HEK293T (cell line): ENCODE data around the gene LPGAT1.

Source experiments
- CTCF ChIA-PET: fragments of 350-600 bp; formaldehyde crosslinking; extraction: SDS; loops from one replicate; lab custom pipeline; 2021; ENCODE audit warnings: antibody characterized with exemption, inconsistent platforms; lab: Yijun Ruan, JAX
- POLR2A ChIA-PET: fragments of 350-600 bp; formaldehyde crosslinking; extraction: SDS; loops from one replicate; lab custom pipeline; 2020; ENCODE audit warnings: antibody characterized with exemption, inconsistent platforms; lab: Yijun Ruan, JAX
- DNase-seq: peaks from one replicate; pipeline ENCODE4 v3.0.0; 2012; ENCODE audit warnings: mixed read lengths; ENCODE audit errors: extremely low spot score
- ARNT ChIP-seq: fragments of 450-650 bp; IDR thresholded peaks from 2 replicates; pipeline ENCODE4 v1.6.1; 2017; ENCODE audit warnings: mild to moderate bottlenecking
- BHLHE40 ChIP-seq: fragments of 450-650 bp; IDR thresholded peaks from 2 replicates; pipeline ENCODE4 v1.6.1; 2016; ENCODE audit warnings: mild to moderate bottlenecking, moderate library complexity, borderline replicate concordance
- CTBP1 ChIP-seq: fragments of 450-650 bp; IDR thresholded peaks from 2 replicates; pipeline ENCODE4 v1.6.1; 2016; ENCODE audit warnings: borderline replicate concordance
- ELF4 ChIP-seq: fragments of 450-650 bp; IDR thresholded peaks from 2 replicates; pipeline ENCODE4 v1.6.1; 2017; ENCODE audit warnings: antibody characterized with exemption
- FOXA1 ChIP-seq: fragments of 450-650 bp; IDR thresholded peaks from 2 replicates; pipeline ENCODE4 v1.6.1; 2016; ENCODE audit warnings: mild to moderate bottlenecking
- FOXK2 ChIP-seq: fragments of 450-650 bp; IDR thresholded peaks from 2 replicates; pipeline ENCODE4 v1.6.1; 2016; ENCODE audit warnings: mild to moderate bottlenecking
- FOXM1 ChIP-seq: fragments of 450-650 bp; IDR thresholded peaks from 2 replicates; pipeline ENCODE4 v1.6.1; 2017; ENCODE audit warnings: mild to moderate bottlenecking, borderline replicate concordance
- HDGF ChIP-seq: fragments of 450-650 bp; IDR thresholded peaks from 2 replicates; pipeline ENCODE4 v1.6.1; 2017; ENCODE audit warnings: antibody characterized with exemption, borderline replicate concordance
- L3MBTL2 ChIP-seq: fragments of 450-650 bp; conservative IDR thresholded peaks from 2 replicates; pipeline ENCODE4 v1.6.1; 2016; ENCODE audit warnings: mild to moderate bottlenecking
- LEF1 ChIP-seq: fragments of 450-650 bp; IDR thresholded peaks from 2 replicates; pipeline ENCODE4 v1.6.1; 2017; ENCODE audit warnings: mild to moderate bottlenecking, borderline replicate concordance
- NFRKB ChIP-seq: fragments of 450-650 bp; IDR thresholded peaks from 2 replicates; pipeline ENCODE4 v1.6.1; 2016; ENCODE audit warnings: mild to moderate bottlenecking, moderate library complexity
- SP1 ChIP-seq: fragments of 450-650 bp; IDR thresholded peaks from 2 replicates; pipeline ENCODE4 v1.6.1; 2017
- SUZ12 ChIP-seq: fragments of 450-650 bp; IDR thresholded peaks from 2 replicates; pipeline ENCODE4 v1.6.1; 2016; ENCODE audit warnings: mild to moderate bottlenecking
- TARDBP ChIP-seq: fragments of 450-650 bp; IDR thresholded peaks from 2 replicates; pipeline ENCODE4 v1.6.1; 2016
- ZNF384 ChIP-seq: fragments of 450-650 bp; IDR thresholded peaks from 2 replicates; pipeline ENCODE4 v1.6.1; 2016
- TF ChIP-seq, protein P1 (sequence below): fragments of 450-650 bp; IDR thresholded peaks from 2 replicates; pipeline ENCODE4 v1.6.1; 2016

Gene LPGAT1

GRCh38 chr1:211764701-211765100 is 65.9 kb downstream of the LPGAT1 start:
- ChIA-PET CTCF (no interaction called here), POLR2A (no interaction called here)
- DNase-seq: no peak
- no peak for TF ChIP-seq ZNF384
- TF ChIP-seq ELF4: no peak
- no peak for TF ChIP-seq FOXK2
- TF ChIP-seq ARNT: no peak
- TF ChIP-seq SUZ12: no peak
- TF ChIP-seq, protein P1, sequence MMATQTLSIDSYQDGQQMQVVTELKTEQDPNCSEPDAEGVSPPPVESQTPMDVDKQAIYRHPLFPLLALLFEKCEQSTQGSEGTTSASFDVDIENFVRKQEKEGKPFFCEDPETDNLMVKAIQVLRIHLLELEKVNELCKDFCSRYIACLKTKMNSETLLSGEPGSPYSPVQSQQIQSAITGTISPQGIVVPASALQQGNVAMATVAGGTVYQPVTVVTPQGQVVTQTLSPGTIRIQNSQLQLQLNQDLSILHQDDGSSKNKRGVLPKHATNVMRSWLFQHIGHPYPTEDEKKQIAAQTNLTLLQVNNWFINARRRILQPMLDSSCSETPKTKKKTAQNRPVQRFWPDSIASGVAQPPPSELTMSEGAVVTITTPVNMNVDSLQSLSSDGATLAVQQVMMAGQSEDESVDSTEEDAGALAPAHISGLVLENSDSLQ: no peak
- no peak for TF ChIP-seq CTBP1
- no peak for TF ChIP-seq TARDBP

- DNase-seq: no peak
- ChIA-PET POLR2A (no interaction called here), CTCF (interaction anchor here (0.5 kb wide), 1 partner anchor 1105 kb away, joined by 3 read pairs; no protein-coding TSS in a partner anchor)
- TF ChIP-seq CTBP1 (no peak), LEF1 (no peak), FOXM1 (no peak), ZNF384 (no peak), ARNT (no peak), TARDBP (no peak), SP1 (no peak), FOXK2 (no peak), ELF4 (no peak)
Observed at GRCh38 chr1:211762206-211762605, 68.4 kb downstream of the LPGAT1 start.

DNA sequence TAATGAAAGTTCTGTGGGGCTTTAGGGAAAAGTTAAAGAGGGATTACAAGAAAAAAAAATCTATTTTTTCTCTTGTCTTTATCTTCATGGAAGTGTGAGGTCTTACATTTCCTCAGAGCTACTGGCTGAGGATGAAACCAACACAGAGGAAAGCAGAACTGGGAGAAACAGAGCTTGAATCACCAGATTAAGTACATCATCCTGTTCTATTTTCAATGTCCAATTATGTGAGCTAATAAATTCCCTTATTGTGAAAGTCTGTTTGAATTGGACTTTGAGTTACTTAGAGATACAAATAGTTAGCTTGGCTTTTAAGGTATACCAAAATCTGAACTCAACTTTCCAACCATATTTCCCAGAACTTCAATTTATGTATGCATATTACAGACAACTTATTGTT is 69.2 kb downstream of the LPGAT1 start:
- ChIA-PET CTCF (no interaction called here), POLR2A (no interaction called here)
- no peak for DNase-seq
- TF ChIP-seq SP1 (no peak), LEF1 (no peak), FOXK2 (no peak), HDGF (no peak), ELF4 (no peak), ZNF384 (no peak), BHLHE40 (no peak)

- no peak for DNase-seq
- ChIA-PET POLR2A (no interaction called here), CTCF (interaction anchor here (0.7 kb wide), 1 partner anchor 11 kb away, joined by 3 read pairs; no protein-coding TSS in a partner anchor)
- TF ChIP-seq L3MBTL2 (no peak), CTBP1 (no peak), NFRKB (no peak), SP1 (no peak), ZNF384 (no peak), FOXM1 (no peak), BHLHE40 (no peak), ARNT (no peak), FOXA1 (no peak), ELF4 (no peak), TARDBP (no peak)
- TF ChIP-seq, protein P1: no peak
Observed at GRCh38 chr1:211756471-211757020, 74.0 kb downstream of the LPGAT1 start.

- ChIA-PET POLR2A (no interaction called here), CTCF (interaction anchor here (0.5 to 0.6 kb wide), 2 partner anchors 48 to 876 kb away, joined by 3 to 4 read pairs; no protein-coding TSS in a partner anchor)
- DNase-seq: no peak
- no peak for TF ChIP-seq TARDBP
- TF ChIP-seq FOXM1: no peak
- no peak for TF ChIP-seq ELF4
- no peak for TF ChIP-seq ARNT
- TF ChIP-seq L3MBTL2: no peak
- TF ChIP-seq, protein P1: no peak
- no peak for TF ChIP-seq NFRKB
- TF ChIP-seq SUZ12: no peak
- no peak for TF ChIP-seq SP1
- no peak for TF ChIP-seq FOXK2
- no peak for TF ChIP-seq CTBP1
- TF ChIP-seq HDGF: no peak
- TF ChIP-seq LEF1: no peak
- TF ChIP-seq FOXA1: no peak
- no peak for TF ChIP-seq BHLHE40
- no peak for TF ChIP-seq ZNF384
Observed at GRCh38 chr1:211753649-211754251, 76.8 kb downstream of the LPGAT1 start.

DNA sequence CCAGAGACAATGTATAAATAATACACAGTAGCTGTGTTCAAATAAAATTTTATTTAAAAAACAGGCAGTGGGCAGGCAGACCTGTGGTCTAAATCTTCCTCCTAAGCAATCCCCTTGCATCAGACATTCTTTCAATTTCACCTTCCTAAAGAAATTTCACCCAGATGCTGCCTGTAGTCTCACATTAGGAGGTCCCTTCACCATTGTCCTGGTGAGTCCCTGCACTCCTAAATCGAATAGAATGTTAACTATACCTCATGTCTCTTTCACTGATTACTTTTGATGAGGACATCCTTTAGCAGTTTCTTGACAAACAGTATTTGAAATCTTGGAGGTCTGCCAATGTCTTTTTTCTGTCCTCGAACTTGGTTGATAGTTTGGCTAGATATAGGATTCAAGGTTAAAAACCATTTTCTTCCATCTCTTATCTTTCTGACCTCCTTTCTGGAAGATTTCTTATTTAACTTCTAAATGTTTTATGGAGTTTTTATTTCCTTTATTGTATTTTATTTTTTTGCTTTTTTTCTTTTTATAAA is 77.5 kb downstream of the LPGAT1 start:
- ChIA-PET CTCF (interaction anchor here (0.5 to 0.6 kb wide), 3 partner anchors 49 to 877 kb away, joined by 3 to 4 read pairs (median 4); no protein-coding TSS in a partner anchor), POLR2A (no interaction called here)
- no peak for DNase-seq
- TF ChIP-seq TARDBP (no peak), CTBP1 (no peak)
